MM.1S (cell line): ENCODE results near the gene C12orf50.

Experiments
- EZH2 ChIP-seq: fragments of 300-600 bp; sonication (generic); optimal IDR thresholded peaks from 2 replicates; pipeline ENCODE3; 2017; ENCODE audit warnings: low read depth, mild to moderate bottlenecking, antibody characterized with exemption, low read length, mixed read lengths
- EZH2phosphoT487 ChIP-seq: fragments of 300-600 bp; sonication (generic); IDR thresholded peaks from 2 replicates; pipeline ENCODE4 v1.6.1; 2018; ENCODE audit warnings: antibody characterized with exemption, low read length
- TF ChIP-seq, protein P1 (sequence below): fragments of 300-600 bp; sonication (generic); IDR thresholded peaks from 2 replicates; pipeline ENCODE4 v1.5.1; 2016; ENCODE audit warnings: antibody characterized with exemption, low read length, mixed read lengths

DNA sequence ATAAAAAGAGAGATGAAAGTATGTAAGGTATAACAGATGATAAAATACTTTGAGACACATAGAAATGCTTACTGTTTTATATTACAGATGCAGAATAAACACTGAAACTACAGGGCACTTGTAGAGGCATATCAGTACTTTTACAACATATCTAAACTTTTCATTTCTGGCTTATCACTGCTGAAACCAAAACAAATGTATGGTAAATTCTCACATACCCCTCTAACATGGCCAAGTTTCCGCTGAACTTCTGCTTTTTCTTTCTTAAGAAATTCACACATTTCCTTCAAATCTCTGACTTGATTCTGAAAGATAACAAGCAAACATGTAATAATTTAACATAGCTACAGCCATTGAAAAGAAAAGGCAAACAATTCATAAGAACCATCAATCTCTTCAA is 33.3 kb upstream of the C12orf50 start:
- TF ChIP-seq, protein P1, sequence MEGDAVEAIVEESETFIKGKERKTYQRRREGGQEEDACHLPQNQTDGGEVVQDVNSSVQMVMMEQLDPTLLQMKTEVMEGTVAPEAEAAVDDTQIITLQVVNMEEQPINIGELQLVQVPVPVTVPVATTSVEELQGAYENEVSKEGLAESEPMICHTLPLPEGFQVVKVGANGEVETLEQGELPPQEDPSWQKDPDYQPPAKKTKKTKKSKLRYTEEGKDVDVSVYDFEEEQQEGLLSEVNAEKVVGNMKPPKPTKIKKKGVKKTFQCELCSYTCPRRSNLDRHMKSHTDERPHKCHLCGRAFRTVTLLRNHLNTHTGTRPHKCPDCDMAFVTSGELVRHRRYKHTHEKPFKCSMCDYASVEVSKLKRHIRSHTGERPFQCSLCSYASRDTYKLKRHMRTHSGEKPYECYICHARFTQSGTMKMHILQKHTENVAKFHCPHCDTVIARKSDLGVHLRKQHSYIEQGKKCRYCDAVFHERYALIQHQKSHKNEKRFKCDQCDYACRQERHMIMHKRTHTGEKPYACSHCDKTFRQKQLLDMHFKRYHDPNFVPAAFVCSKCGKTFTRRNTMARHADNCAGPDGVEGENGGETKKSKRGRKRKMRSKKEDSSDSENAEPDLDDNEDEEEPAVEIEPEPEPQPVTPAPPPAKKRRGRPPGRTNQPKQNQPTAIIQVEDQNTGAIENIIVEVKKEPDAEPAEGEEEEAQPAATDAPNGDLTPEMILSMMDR, result no peak
- no peak for TF ChIP-seq EZH2phosphoT487
- no peak for TF ChIP-seq EZH2
